SIG-M5 treated with dmso at 0.1 percent for 504 hours (cell line): ENCODE data around the gene SLC35A4.
"Not testable (repeated sequence)": the region's sequence is repeated elsewhere in the genome, so short reads cannot be mapped to it uniquely, and the experiment has no call there.

Experiments
- DNase-seq: peaks from one replicate; lab custom pipeline; 2025; ENCODE audit not compliant: unreplicated experiment; lab: John Stamatoyannopoulos, UW

Gene SLC35A4

GRCh38 chr5:140557965-140558364, 6.7 kb upstream of the SLC35A4 start:
- DNase-seq = no peak

- DNase-seq = no peak
Measured at GRCh38 chr5:140558542-140558941, 6.1 kb upstream of the SLC35A4 start.

- DNase-seq = no peak
Measured at GRCh38 chr5:140560227-140560626, 4.4 kb upstream of the SLC35A4 start.

- no peak for DNase-seq
Measured at GRCh38 chr5:140561753-140562523, 2.7 kb upstream of the SLC35A4 start.

- no peak for DNase-seq
Measured at GRCh38 chr5:140563596-140563995, 1.0 kb upstream of the SLC35A4 start.

- no peak for DNase-seq
Measured at GRCh38 chr5:140565024-140565779, 574 bp downstream of the SLC35A4 start.

GRCh38 chr5:140565780-140566095, 1.1 kb downstream of the SLC35A4 start:
- DNase-seq = no peak

GRCh38 chr5:140566665-140567064, 2.0 kb downstream of the SLC35A4 start:
- DNase-seq = no peak

- DNase-seq = no peak
Measured at GRCh38 chr5:140567136-140567818, 2.6 kb downstream of the SLC35A4 start.

GRCh38 chr5:140567871-140568270, 3.2 kb downstream of the SLC35A4 start:
- DNase-seq = no peak

GRCh38 chr5:140568443-140569063, 3.9 kb downstream of the SLC35A4 start:
- DNase-seq = no peak

GRCh38 chr5:140569197-140569596, 4.6 kb downstream of the SLC35A4 start:
- no peak for DNase-seq

GRCh38 chr5:140570058-140570457, 5.4 kb downstream of the SLC35A4 start:
- no peak for DNase-seq

GRCh38 chr5:140570488-140570887, 5.9 kb downstream of the SLC35A4 start:
- no peak for DNase-seq

GRCh38 chr5:140571105-140571504, 6.5 kb downstream of the SLC35A4 start:
- DNase-seq = no peak

- no peak for DNase-seq
Measured at GRCh38 chr5:140573683-140574082, 9.1 kb downstream of the SLC35A4 start.

- DNase-seq = no peak
Measured at GRCh38 chr5:140574165-140574564, 9.5 kb downstream of the SLC35A4 start.

- peak; percentile 39 for DNase-seq
Measured at GRCh38 chr5:140575309-140575708, 10.7 kb downstream of the SLC35A4 start.

- peak; percentile 26 for DNase-seq
Measured at GRCh38 chr5:140576776-140577201, 12.2 kb downstream of the SLC35A4 start.

- not testable (repeated sequence) for DNase-seq
Measured at GRCh38 chr5:140579188-140579747, 14.6 kb downstream of the SLC35A4 start.

- no peak for DNase-seq
Measured at GRCh38 chr5:140587495-140587894, 22.9 kb downstream of the SLC35A4 start.
